ENCODE data around the gene PAPPA. TPM values are rescaled to one million over a fixed set of nuclear protein-coding genes. Genes with fewer than 3 reads are reported as not detected.

Gene PAPPA
- total RNA-seq, 2 experiments from 2014 or later = not detected

DNA sequence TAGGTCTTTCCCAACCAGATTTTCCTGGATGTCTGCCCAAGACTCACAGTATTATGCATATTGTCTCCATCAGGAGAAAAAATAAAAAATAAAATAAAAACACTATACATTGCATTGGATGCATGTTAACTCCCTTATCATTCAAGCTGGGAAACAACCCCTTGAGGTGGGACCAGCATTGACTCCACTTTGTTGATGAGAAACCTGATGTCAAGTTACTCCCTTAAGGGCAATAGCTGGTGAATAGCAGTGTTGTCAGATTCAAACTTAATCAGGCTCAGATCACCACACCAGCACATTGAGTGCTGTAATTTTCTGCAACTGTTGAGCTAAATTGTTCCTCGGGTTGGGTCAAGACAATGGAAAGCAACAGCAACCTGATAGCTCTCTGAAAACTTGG lies 269.6 kb downstream of the PAPPA start:
- intact Hi-C loops (cut with micrococcal nuclease) = no loop called here
- no peak for DNase-seq
- no peak overlapping the region for H3K4me3 Mint-ChIP-seq
- no peak overlapping the region for H3K27ac Mint-ChIP-seq
- H3K27me3 Mint-ChIP-seq = no peaks in the 10 kb centered on the region
- no peaks in the 10 kb centered on the region for H3K4me1 Mint-ChIP-seq (ENCODE audit: low read depth)
- H3K9me3 Mint-ChIP-seq = no peaks in the 10 kb centered on the region
- POLR2A ChIA-PET = no interaction called here
- CTCF ChIA-PET = no interaction called here
- H3K36me3 Mint-ChIP-seq = peaks cover 28% of the 10 kb centered on the region

DNA sequence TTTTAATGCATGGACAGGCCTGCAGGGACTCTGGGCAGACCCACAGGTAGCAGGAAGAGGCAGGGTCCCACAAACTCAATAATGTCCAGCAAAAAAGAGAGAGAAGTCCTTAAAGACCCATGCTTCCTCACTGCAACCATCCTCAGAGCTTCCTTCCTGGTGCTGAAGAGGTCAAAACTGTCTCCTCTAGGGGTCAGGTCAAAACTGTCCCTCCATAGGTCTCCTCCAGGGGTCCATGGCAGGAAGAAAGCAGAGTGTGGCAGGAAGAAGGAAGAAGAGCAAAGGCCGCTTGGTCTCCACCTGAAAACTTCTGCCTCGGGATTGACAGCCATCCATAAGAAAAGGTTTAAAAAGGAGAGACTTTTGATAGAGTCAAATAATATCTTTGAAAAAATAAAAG lies 271.7 kb downstream of the PAPPA start:
- CTCF ChIA-PET = no interaction called here
- Mint-ChIP-seq H3K27me3 (no peaks in the 10 kb centered on the region), H3K4me3 (no peak overlapping the region), H3K4me1 (ENCODE audit: low read depth) (no peaks in the 10 kb centered on the region), H3K36me3 (peaks cover 19% of the 10 kb centered on the region), H3K27ac (no peak overlapping the region), H3K9me3 (no peaks in the 10 kb centered on the region)
- POLR2A ChIA-PET = no interaction called here
- intact Hi-C loops (cut with micrococcal nuclease) = no loop called here
- no peak for DNase-seq

- Mint-ChIP-seq H3K4me1 (ENCODE audit: low read depth) (no peaks in the 10 kb centered on the region), H3K36me3 (peaks cover 9% of the 10 kb centered on the region), H3K9me3 (no peaks in the 10 kb centered on the region), H3K27me3 (no peaks in the 10 kb centered on the region), H3K27ac (no peak overlapping the region), H3K4me3 (no peak overlapping the region)
- intact Hi-C loops (cut with micrococcal nuclease) = no loop called here
- POLR2A ChIA-PET = no interaction called here
- DNase-seq = no peak
- CTCF ChIA-PET = no interaction called here
Measured at GRCh38 chr9:116430849-116431248, 277.3 kb downstream of the PAPPA start.

GRCh38 chr9:116432051-116432450 lies 278.5 kb downstream of the PAPPA start:
- POLR2A ChIA-PET = no interaction called here
- no peaks in the 10 kb centered on the region for H3K27me3 Mint-ChIP-seq
- H3K27ac Mint-ChIP-seq = no peak overlapping the region
- intact Hi-C loops (cut with micrococcal nuclease) = no loop called here
- no peaks in the 10 kb centered on the region for H3K4me1 Mint-ChIP-seq (ENCODE audit: low read depth)
- H3K9me3 Mint-ChIP-seq = no peaks in the 10 kb centered on the region
- DNase-seq = no peak
- H3K4me3 Mint-ChIP-seq = no peak overlapping the region
- peaks cover 11% of the 10 kb centered on the region for H3K36me3 Mint-ChIP-seq
- CTCF ChIA-PET = no interaction called here

DNA sequence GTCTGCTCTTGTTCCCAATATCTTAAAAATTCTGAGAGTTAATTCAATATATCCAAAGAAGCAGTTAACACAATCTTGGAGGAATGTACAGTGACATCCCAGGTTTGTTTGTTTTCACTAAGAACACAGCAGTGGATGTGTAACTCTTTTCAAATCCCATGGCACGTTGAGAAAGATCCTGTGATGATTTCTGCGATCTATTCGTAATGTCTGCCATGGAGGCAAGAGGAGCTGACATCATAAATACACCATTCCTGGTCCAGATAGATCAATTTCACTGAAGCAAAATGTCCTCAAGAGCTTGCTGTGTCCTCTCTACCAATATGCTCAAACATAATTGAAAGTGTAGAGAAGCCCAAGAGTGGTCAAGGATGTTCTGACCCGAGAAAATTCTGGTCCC lies 280.7 kb downstream of the PAPPA start:
- ChIA-PET CTCF (no interaction called here), POLR2A (no interaction called here)
- no peak overlapping the region for H3K27ac Mint-ChIP-seq
- no peaks in the 10 kb centered on the region for H3K27me3 Mint-ChIP-seq
- no peaks in the 10 kb centered on the region for H3K9me3 Mint-ChIP-seq
- no peak overlapping the region for H3K4me3 Mint-ChIP-seq
- no peak for DNase-seq
- peaks cover 20% of the 10 kb centered on the region for H3K36me3 Mint-ChIP-seq
- no peaks in the 10 kb centered on the region for H3K4me1 Mint-ChIP-seq (ENCODE audit: low read depth)
- intact Hi-C loops (cut with micrococcal nuclease) = no loop called here

DNA sequence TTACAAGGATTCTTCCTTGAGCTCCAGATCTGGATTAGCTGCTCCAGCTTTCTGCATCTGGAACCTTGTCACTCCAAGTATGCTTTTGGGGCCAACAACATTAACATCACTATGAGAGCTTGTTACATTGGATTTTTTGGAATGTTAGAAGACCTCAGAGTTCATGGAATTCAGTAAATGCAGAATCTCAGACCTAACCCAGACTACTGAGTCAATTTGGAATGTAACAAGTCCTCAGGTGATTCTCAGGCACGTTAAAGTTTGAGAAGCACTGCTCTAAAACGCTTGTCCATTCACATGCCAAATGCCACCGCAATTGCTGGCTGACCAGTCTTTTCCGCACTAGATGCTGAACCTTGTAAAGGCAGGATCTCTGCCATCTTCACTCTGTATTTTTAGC lies 282.1 kb downstream of the PAPPA start:
- peaks cover 29% of the 10 kb centered on the region for H3K36me3 Mint-ChIP-seq
- intact Hi-C loops (cut with micrococcal nuclease) = no loop called here
- POLR2A ChIA-PET = no interaction called here
- no peak for DNase-seq
- no peak overlapping the region for H3K27ac Mint-ChIP-seq
- CTCF ChIA-PET = no interaction called here
- no peak overlapping the region for H3K4me3 Mint-ChIP-seq
- no peaks in the 10 kb centered on the region for H3K27me3 Mint-ChIP-seq
- H3K9me3 Mint-ChIP-seq = peaks cover 3% of the 10 kb centered on the region
- H3K4me1 Mint-ChIP-seq (ENCODE audit: low read depth) = no peaks in the 10 kb centered on the region

GRCh38 chr9:116436121-116436520 lies 282.5 kb downstream of the PAPPA start:
- no peak overlapping the region for H3K27ac Mint-ChIP-seq
- DNase-seq = no peak
- POLR2A ChIA-PET = no interaction called here
- no peaks in the 10 kb centered on the region for H3K4me1 Mint-ChIP-seq (ENCODE audit: low read depth)
- intact Hi-C loops (cut with micrococcal nuclease) = no loop called here
- H3K27me3 Mint-ChIP-seq = no peaks in the 10 kb centered on the region
- H3K4me3 Mint-ChIP-seq = no peak overlapping the region
- peaks cover 32% of the 10 kb centered on the region for H3K36me3 Mint-ChIP-seq
- CTCF ChIA-PET = no interaction called here
- peaks cover 3% of the 10 kb centered on the region for H3K9me3 Mint-ChIP-seq

- Mint-ChIP-seq H3K27me3 (no peaks in the 10 kb centered on the region), H3K4me1 (ENCODE audit: low read depth) (no peaks in the 10 kb centered on the region), H3K4me3 (no peak overlapping the region), H3K27ac (no peak overlapping the region), H3K36me3 (peaks cover 43% of the 10 kb centered on the region), H3K9me3 (peaks cover 3% of the 10 kb centered on the region)
- intact Hi-C loops (cut with micrococcal nuclease) = no loop called here
- CTCF ChIA-PET = interaction anchor here (0.7 kb wide), 1 partner anchor 1785 kb away, joined by 3 read pairs; no protein-coding TSS in a partner anchor
- no peak for DNase-seq
- POLR2A ChIA-PET = no interaction called here
Measured at GRCh38 chr9:116437411-116438370, 284.1 kb downstream of the PAPPA start.

DNA sequence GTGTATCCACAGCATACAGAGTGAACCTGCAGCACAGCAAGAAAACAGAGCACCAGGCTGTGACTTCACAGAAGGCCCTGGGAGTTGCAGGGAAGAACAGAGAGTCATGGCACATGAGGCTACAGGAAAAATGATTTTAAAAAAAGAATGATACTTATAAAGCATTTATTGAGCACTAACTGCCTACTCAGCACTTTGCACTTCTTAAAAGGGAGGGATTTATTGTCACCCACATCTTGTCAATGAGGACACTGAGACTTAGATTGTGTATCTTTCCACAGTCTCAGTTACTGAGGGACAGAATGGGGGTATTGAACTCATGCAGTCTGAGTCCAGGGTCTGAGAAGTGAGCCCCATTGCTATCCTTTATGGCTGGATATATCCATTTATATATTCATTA lies 288.9 kb downstream of the PAPPA start:
- Mint-ChIP-seq H3K4me1 (ENCODE audit: low read depth) (no peaks in the 10 kb centered on the region), H3K27me3 (no peaks in the 10 kb centered on the region), H3K9me3 (peaks cover 3% of the 10 kb centered on the region), H3K36me3 (peaks cover 34% of the 10 kb centered on the region), H3K4me3 (no peak overlapping the region), H3K27ac (no peak overlapping the region)
- intact Hi-C loops (cut with micrococcal nuclease) = no loop called here
- DNase-seq = no peak
- CTCF ChIA-PET = no interaction called here
- POLR2A ChIA-PET = no interaction called here

DNA sequence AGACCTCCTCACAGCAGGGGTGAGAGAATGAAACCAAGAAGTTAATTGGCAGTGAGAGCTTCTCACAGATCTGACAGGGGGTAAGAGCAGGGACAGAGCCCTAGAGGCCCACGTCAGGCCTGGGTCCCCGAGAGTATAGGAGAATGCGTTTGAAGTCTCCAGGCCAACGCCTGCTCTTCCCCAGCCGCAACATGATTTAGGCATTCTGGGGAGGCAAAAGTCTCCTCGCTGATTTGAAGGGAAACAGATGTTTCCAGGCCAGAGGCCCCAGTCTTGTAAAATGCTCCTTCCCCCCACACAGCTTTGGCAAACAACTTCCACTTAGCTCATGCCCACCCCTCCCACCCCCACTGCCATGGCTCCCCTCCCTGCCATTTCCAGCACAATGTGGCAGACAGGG lies 294.3 kb downstream of the PAPPA start:
- Mint-ChIP-seq H3K27me3 (no peaks in the 10 kb centered on the region), H3K4me1 (ENCODE audit: low read depth) (no peaks in the 10 kb centered on the region), H3K36me3 (no peaks in the 10 kb centered on the region), H3K9me3 (no peaks in the 10 kb centered on the region), H3K27ac (no peak overlapping the region), H3K4me3 (no peak overlapping the region)
- CTCF ChIA-PET = no interaction called here
- intact Hi-C loops (cut with micrococcal nuclease) = no loop called here
- POLR2A ChIA-PET = no interaction called here
- no peak for DNase-seq

GRCh38 chr9:116448431-116448830 lies 294.8 kb downstream of the PAPPA start:
- Mint-ChIP-seq H3K27ac (no peak overlapping the region), H3K4me1 (ENCODE audit: low read depth) (no peaks in the 10 kb centered on the region), H3K4me3 (no peak overlapping the region), H3K9me3 (no peaks in the 10 kb centered on the region), H3K27me3 (no peaks in the 10 kb centered on the region), H3K36me3 (no peaks in the 10 kb centered on the region)
- CTCF ChIA-PET = no interaction called here
- intact Hi-C loops (cut with micrococcal nuclease) = no loop called here
- POLR2A ChIA-PET = no interaction called here
- no peak for DNase-seq

DNA sequence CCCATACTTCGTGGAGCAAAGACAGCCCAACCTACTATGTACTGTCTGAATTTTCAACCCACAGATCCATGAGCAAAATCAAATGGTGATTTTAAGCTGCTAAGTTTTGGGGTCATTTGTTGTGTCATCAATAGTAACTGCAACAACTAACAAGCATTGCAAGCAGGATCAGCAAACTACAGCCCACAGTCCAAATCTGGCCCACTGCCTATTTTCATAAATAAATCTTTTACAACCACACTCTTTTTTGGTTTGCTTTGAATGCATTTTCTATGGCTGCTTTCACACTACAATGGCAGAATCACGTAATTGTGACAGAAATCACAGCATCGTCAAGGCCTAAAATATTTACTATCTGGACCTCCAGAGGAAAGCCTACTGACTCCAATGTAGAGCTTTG lies 296.4 kb downstream of the PAPPA start:
- no peaks in the 10 kb centered on the region for H3K36me3 Mint-ChIP-seq
- intact Hi-C loops (cut with micrococcal nuclease) = no loop called here

DNA sequence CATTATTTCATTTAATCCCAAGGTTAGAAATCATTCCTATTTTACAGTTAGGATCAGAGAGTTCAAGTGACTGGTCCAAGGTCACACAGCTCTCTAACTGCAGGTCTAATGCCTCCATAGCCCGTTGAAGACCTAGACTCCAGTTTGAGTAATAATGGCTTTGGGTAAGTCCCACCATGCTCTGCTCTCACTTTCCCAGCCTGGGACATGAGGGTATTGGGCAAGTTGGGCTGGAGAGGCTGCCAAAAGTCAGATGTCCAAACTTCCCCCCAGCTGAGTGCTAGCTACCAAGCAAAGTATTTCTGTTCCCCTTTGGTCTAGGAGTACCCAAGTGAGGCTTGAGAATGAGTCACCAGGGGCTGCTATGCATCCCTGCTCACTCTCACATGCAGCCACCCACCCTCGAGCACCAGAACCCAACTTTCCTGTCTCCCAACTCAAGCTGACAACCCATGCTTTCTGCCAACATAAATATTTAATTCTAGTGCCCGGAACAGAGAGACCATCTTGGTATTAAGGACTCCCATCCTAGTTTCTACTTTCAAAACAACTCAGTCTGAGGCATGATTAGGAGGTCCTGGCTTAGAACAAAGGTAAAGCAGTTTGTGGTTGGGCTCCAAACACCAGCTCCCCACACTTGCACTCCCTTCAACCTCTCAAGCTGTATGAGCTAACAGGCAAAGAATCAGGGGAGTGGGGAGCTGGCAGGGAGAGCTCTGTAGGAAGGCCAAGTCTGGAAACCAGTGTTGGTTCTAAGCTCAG lies 297.0 kb downstream of the PAPPA start:
- ChIA-PET CTCF (no interaction called here), POLR2A (no interaction called here)
- Mint-ChIP-seq H3K27ac (no peak overlapping the region), H3K27me3 (no peaks in the 10 kb centered on the region), H3K9me3 (peaks cover 3% of the 10 kb centered on the region), H3K36me3 (no peaks in the 10 kb centered on the region), H3K4me1 (ENCODE audit: low read depth) (no peaks in the 10 kb centered on the region), H3K4me3 (no peak overlapping the region)
- no peak for DNase-seq
- intact Hi-C loops (cut with micrococcal nuclease) = no loop called here

More for the DNA sequence above, 296.4 kb downstream of the PAPPA start:
- Mint-ChIP-seq H3K4me3 (no peak overlapping the region), H3K27ac (no peak overlapping the region), H3K4me1 (ENCODE audit: low read depth) (no peaks in the 10 kb centered on the region), H3K27me3 (no peaks in the 10 kb centered on the region), H3K9me3 (peaks cover 3% of the 10 kb centered on the region)
- no peak for DNase-seq
- CTCF ChIA-PET = no interaction called here
- POLR2A ChIA-PET = no interaction called here

Data from activated CD4-positive, alpha-beta memory T cell treated with anti-CD3 and anti-CD28 coated beads for 36 hours (primary cell).